Smooth muscle cell of trachea (primary cell): ENCODE data around the gene SPOCK2. TPM values are rescaled to one million over a fixed set of nuclear protein-coding genes. Genes with fewer than 3 reads are reported as not detected.

Source experiments
- total RNA-seq: library from RNA; depleted of rRNA; stranded (reverse); fragments of >200 nt; gene quantifications from 2 replicates; pipeline ENCODE4 v1.2.1, GENCODE V29; 2014

The SPOCK2 gene, protein sequence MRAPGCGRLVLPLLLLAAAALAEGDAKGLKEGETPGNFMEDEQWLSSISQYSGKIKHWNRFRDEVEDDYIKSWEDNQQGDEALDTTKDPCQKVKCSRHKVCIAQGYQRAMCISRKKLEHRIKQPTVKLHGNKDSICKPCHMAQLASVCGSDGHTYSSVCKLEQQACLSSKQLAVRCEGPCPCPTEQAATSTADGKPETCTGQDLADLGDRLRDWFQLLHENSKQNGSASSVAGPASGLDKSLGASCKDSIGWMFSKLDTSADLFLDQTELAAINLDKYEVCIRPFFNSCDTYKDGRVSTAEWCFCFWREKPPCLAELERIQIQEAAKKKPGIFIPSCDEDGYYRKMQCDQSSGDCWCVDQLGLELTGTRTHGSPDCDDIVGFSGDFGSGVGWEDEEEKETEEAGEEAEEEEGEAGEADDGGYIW
- 0.83 and 1.6 TPM in 2 replicates for total RNA-seq

DNA sequence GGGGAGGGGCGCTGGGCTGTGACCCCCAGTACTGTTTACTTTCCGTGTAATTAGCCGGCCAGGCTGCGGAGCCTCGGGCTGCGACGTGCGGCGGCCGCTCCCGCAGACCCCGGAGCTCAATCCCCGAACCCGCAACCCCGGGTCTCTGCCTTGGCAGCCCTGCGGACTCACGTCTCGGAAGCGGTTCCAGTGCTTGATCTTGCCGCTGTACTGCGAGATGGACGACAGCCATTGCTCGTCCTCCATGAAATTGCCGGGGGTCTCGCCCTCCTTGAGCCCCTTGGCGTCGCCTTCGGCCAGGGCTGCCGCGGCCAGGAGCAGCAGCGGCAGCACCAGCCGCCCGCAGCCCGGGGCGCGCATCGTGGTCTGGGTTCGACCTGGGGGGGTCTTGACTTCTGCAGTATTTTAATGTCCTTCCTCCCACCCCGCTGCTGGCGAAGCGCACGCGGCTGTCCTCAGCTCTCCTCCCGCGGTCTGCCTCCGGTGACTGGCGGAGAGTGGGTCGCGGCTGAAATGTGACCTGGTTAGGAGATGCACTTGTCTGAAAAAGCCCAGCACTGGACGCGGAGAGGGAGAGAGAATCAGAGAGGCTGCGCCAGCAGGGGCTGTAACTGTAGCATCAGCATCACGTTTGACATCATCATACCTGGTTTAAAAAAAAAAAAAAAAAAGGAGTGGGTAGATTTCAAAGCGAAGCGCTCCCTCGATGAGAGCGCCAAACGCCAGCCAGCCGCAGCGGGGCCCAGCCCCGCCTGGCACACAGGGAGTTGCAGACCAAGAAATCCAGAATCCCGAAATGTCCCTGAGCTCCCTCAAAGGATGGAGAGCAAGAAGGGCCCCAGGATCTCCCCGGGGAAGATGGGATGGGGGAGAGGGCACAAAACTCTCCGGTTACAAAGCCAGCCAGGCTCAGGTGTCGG is at the start of gene SPOCK2:
TSS of gene SPOCK2 (minus strand) at position 583 of the 920 bp plus-strand sequence. CDS start at position 360, 223 bp downstream.

Other genes starting within 250 kb of the SPOCK2 start
- gene PSAP, start 237.3 kb downstream of the SPOCK2 start, total RNA-seq: 738 and 1,900 TPM in 2 replicates
- 15.4 and 26.3 TPM in 2 replicates for gene CHST3, start 124.2 kb downstream of the SPOCK2 start, total RNA-seq
- gene ANAPC16, start 127.5 kb upstream of the SPOCK2 start, total RNA-seq: 45.7 and 53.1 TPM in 2 replicates
- 38.3 and 44.8 TPM in 2 replicates for gene ASCC1, start 127.7 kb upstream of the SPOCK2 start, total RNA-seq
- 267 and 437 TPM in 2 replicates for gene DDIT4, start 185.4 kb upstream of the SPOCK2 start, total RNA-seq